IMR-90 (cell line): ENCODE measurements around the gene MYOZ3. TPM values are rescaled to one million over a fixed set of nuclear protein-coding genes. Genes with fewer than 3 reads are reported as not detected.

Experiments used
- ATAC-seq: fragments of 200-7000 bp; cut with Tn5 transposase; 2 replicates; pipeline ENCODE4 v1.9.1; 2020; ENCODE audit warnings: low read depth, mild to moderate bottlenecking, moderate library complexity
- BruUV-seq: library from RNA; stranded (reverse); fragments of 400-500 nt; replicated peaks from 2 replicates; lab custom pipeline; 2021; lab: Mats Ljungman, UMichigan
- CTCF ChIA-PET: fragments of 300-600 bp; formaldehyde crosslinking; extraction: SDS; loops from one replicate; lab custom pipeline; 2021; ENCODE audit warnings: antibody characterized with exemption; lab: Yijun Ruan, JAX
- POLR2A ChIA-PET: fragments of 300-600 bp; sonication (Branson Sonifier 250); formaldehyde crosslinking; loops from one replicate; lab custom pipeline; 2022; ENCODE audit warnings: antibody characterized with exemption; ENCODE audit not compliant: unreplicated experiment; lab: Charles Lee
- DNase-seq: peaks from one replicate; pipeline ENCODE4 v3.0.0; 2013
- H2AFZ ChIP-seq: replicated peaks from 2 replicates; pipeline ENCODE3; 2013; ENCODE audit warnings: low read length, mild to moderate bottlenecking; ENCODE audit not compliant: poor library complexity
- H2AK5ac ChIP-seq: 2 replicates; pipeline ENCODE4 v1.6.1; 2013; ENCODE audit warnings: low read depth, low read length, inconsistent platforms
- H2AK9ac ChIP-seq: replicated peaks from 2 replicates; pipeline ENCODE3; 2013; ENCODE audit warnings: mild to moderate bottlenecking, low read depth, low read length, moderate library complexity; ENCODE audit not compliant: poor library complexity
- H2BK120ac ChIP-seq: 2 replicates; pipeline ENCODE4 v1.6.1; 2013; ENCODE audit warnings: low read depth, low read length, inconsistent platforms
- H2BK15ac ChIP-seq: 3 replicates; pipeline ENCODE4 v1.6.1; 2013; ENCODE audit warnings: low read depth, low read length, inconsistent platforms
- H2BK20ac ChIP-seq: 2 replicates; pipeline ENCODE4 v1.6.1; 2013; ENCODE audit warnings: low read depth, mild to moderate bottlenecking, inconsistent platforms, low read length, moderate library complexity
- H2BK5ac ChIP-seq: 2 replicates; pipeline ENCODE4 v1.6.1; 2013; ENCODE audit warnings: mild to moderate bottlenecking, low read depth, low read length, inconsistent platforms; ENCODE audit not compliant: poor library complexity, severe bottlenecking
- H3K14ac ChIP-seq: replicated peaks from 2 replicates; pipeline ENCODE4 v1.6.1; 2013; ENCODE audit warnings: low read depth, low read length, inconsistent platforms
- H3K18ac ChIP-seq: 2 replicates; pipeline ENCODE4 v1.6.1; 2013; ENCODE audit warnings: low read depth, low read length, control low read depth
- H3K23ac ChIP-seq: 2 replicates; pipeline ENCODE4 v1.6.1; 2013; ENCODE audit warnings: low read depth, low read length, inconsistent platforms
- H3K27ac ChIP-seq: 2 replicates; pipeline ENCODE4 v1.5.1; 2013; ENCODE audit warnings: mild to moderate bottlenecking, control low read depth, low read length; ENCODE audit not compliant: insufficient read depth
- H3K27me3 ChIP-seq: 2 replicates; pipeline ENCODE4 v1.6.1; 2013; ENCODE audit warnings: low read length; ENCODE audit not compliant: control insufficient read depth, insufficient read depth
- H3K36me3 ChIP-seq: 2 replicates; pipeline ENCODE4 v1.6.1; 2013; ENCODE audit warnings: low read length, mixed read lengths; ENCODE audit not compliant: control insufficient read depth, insufficient read depth
- H3K4ac ChIP-seq: 2 replicates; pipeline ENCODE4 v1.6.1; 2013; ENCODE audit warnings: low read depth, low read length, inconsistent platforms
- H3K4me1 ChIP-seq: 2 replicates; pipeline ENCODE4 v1.6.1; 2013; ENCODE audit warnings: low read length, mixed read lengths; ENCODE audit not compliant: control insufficient read depth, insufficient read depth
- H3K4me2 ChIP-seq: 2 replicates; pipeline ENCODE4 v1.6.1; 2013; ENCODE audit warnings: low read depth, mild to moderate bottlenecking, control low read depth, low read length, moderate library complexity
- H3K4me3 ChIP-seq: 2 replicates; pipeline ENCODE4 v1.5.1; 2013; ENCODE audit warnings: low read depth, mild to moderate bottlenecking, control low read depth, low read length, moderate library complexity; ENCODE audit not compliant: insufficient read depth
- H3K56ac ChIP-seq: 2 replicates; pipeline ENCODE4 v1.6.1; 2013; ENCODE audit warnings: low read length, inconsistent platforms; ENCODE audit not compliant: insufficient read depth; ENCODE audit errors: extremely low read depth
- H3K79me1 ChIP-seq, 2 experiments: 2 replicates each; pipeline ENCODE4 v1.6.1; 2013; ENCODE audit warnings: low read length in 2 of 2, inconsistent platforms in 1 of 2, low read depth in 1 of 2
- H3K9ac ChIP-seq: 2 replicates; pipeline ENCODE4 v1.6.1; 2013; ENCODE audit warnings: low read depth, low read length, control low read depth
- H3K9me1 ChIP-seq: 2 replicates; pipeline ENCODE4 v1.6.1; 2013; ENCODE audit warnings: low read length, inconsistent platforms; ENCODE audit not compliant: insufficient read depth
- H3K9me3 ChIP-seq: 2 replicates; pipeline ENCODE4 v1.6.1; 2013; ENCODE audit warnings: low read length; ENCODE audit not compliant: control insufficient read depth, insufficient read depth
- H4K20me1 ChIP-seq: 2 replicates; pipeline ENCODE4 v1.6.1; 2013; ENCODE audit warnings: low read length, inconsistent platforms; ENCODE audit not compliant: insufficient read depth
- H4K5ac ChIP-seq: 2 replicates; pipeline ENCODE4 v1.6.1; 2013; ENCODE audit warnings: mild to moderate bottlenecking, low read depth, low read length, control low read depth
- H4K8ac ChIP-seq, 2 experiments: 2 replicates each; pipeline ENCODE4 v1.6.1; 2013; ENCODE audit warnings: low read depth in 2 of 2, low read length in 2 of 2, control low read depth in 1 of 2, inconsistent platforms in 1 of 2
- H4K91ac ChIP-seq: 2 replicates; pipeline ENCODE4 v1.6.1; 2013; ENCODE audit warnings: low read depth, low read length, inconsistent platforms; ENCODE audit not compliant: insufficient read depth
- BHLHE40 ChIP-seq: fragments of 150-350 bp; IDR thresholded peaks from 2 replicates; pipeline ENCODE4 v1.6.1; 2016; ENCODE audit warnings: mild to moderate bottlenecking, low read depth, low read length
- CEBPB ChIP-seq: IDR thresholded peaks from 2 replicates; pipeline ENCODE4 v1.6.1; 2012; ENCODE audit warnings: low read depth, low read length, improper control_type of control experiment
- CHD1 ChIP-seq: IDR thresholded peaks from 2 replicates; pipeline ENCODE4 v1.6.1; 2012; ENCODE audit warnings: low read depth, low read length, improper control_type of control experiment
- FOS ChIP-seq: fragments of 150-350 bp; IDR thresholded peaks from 2 replicates; pipeline ENCODE4 v1.6.1; 2016; ENCODE audit warnings: low read depth, low read length
- MAFK ChIP-seq: IDR thresholded peaks from 2 replicates; pipeline ENCODE4 v1.6.1; 2012; ENCODE audit warnings: low read depth, low read length, improper control_type of control experiment
- POLR2A ChIP-seq: IDR thresholded peaks from 2 replicates; pipeline ENCODE4 v1.6.1; 2012; ENCODE audit warnings: mild to moderate bottlenecking, low read depth, low read length
- RAD21 ChIP-seq: IDR thresholded peaks from 2 replicates; pipeline ENCODE4 v1.6.1; 2012; ENCODE audit warnings: low read length, improper control_type of control experiment
- RCOR1 ChIP-seq: IDR thresholded peaks from 2 replicates; pipeline ENCODE4 v1.6.1; 2012; ENCODE audit warnings: mild to moderate bottlenecking, low read length, improper control_type of control experiment; ENCODE audit not compliant: insufficient replicate concordance
- RFX5 ChIP-seq: IDR thresholded peaks from 2 replicates; pipeline ENCODE4 v1.8.0; 2012; ENCODE audit warnings: low read depth, mild to moderate bottlenecking, low read length, moderate library complexity
- SMC3 ChIP-seq: fragments of 150-350 bp; IDR thresholded peaks from 2 replicates; pipeline ENCODE4 v1.6.1; 2016; ENCODE audit warnings: low read depth, mild to moderate bottlenecking, antibody characterized with exemption, low read length, moderate library complexity
- WGBS, 2 experiments: methylation state at CpG; one replicate each; pipeline versions ENCODE4 v1.1.5 to v1.1.7; 2013; ENCODE audit warnings: missing lambda C conversion rate in 2 of 2; ENCODE audit not compliant: insufficient read length in 1 of 2; ENCODE audit errors: extremely low coverage in 2 of 2; 5-methylcytosine and 5-hydroxymethylcytosine counted together
- dilution Hi-C: fragments of 300-500 bp; cut with HindIII; formaldehyde crosslinking; loops from one replicate; pipeline ENCODE4 v1.14.3; 2018; ENCODE audit warnings: low sequenced_read_pairs; ENCODE audit not compliant: unreplicated experiment
- in situ Hi-C: fragments of 300-500 bp; cut with MboI; formaldehyde crosslinking; loops from 3 replicates; pipeline ENCODE4 v1.14.3; 2019; ENCODE audit warnings: low sequenced_read_pairs, inconsistent platforms, mixed read lengths
- intact Hi-C: fragments of 100-400 bp; cut with micrococcal nuclease; formaldehyde crosslinking; loops from 2 replicates; pipeline ENCODE4 v1.10.0; 2022
- polyA plus RNA-seq, 3 experiments: library from polyadenylated mRNA; depleted of rRNA; stranded (reverse); fragments of >200 nt; gene quantifications; 2 replicates each; pipeline ENCODE4 v1.2.3, GENCODE V29; 2012; ENCODE audit warnings: low replicate concordance in 1 of 3
- total RNA-seq: library from RNA; depleted of rRNA; stranded (reverse); fragments of >200 nt; gene quantifications from 2 replicates; pipeline ENCODE4 v1.2.3, GENCODE V29; 2012
- TF ChIP-seq, protein P1 (sequence below): fragments of 150-350 bp; IDR thresholded peaks from 2 replicates; pipeline ENCODE4 v1.6.1; 2016; ENCODE audit warnings: low read depth, mild to moderate bottlenecking, low read length, moderate library complexity, borderline replicate concordance
- TF ChIP-seq, protein P2 (sequence below): conservative IDR thresholded peaks from 2 replicates; pipeline ENCODE4 v1.5.1; 2012; ENCODE audit warnings: mild to moderate bottlenecking, low read depth, low read length, improper control_type of control experiment
- TF ChIP-seq, protein P3 (sequence below): fragments of 150-350 bp; IDR thresholded peaks from 2 replicates; pipeline ENCODE4 v1.6.1; 2017; ENCODE audit warnings: mild to moderate bottlenecking, antibody characterized with exemption, low read length, low read depth

Gene MYOZ3
- total and polyA plus RNA-seq, 2 of the 4 experiments (the other 2 are of a cell fraction), result under 0.01 to 0.24 TPM

DNA sequence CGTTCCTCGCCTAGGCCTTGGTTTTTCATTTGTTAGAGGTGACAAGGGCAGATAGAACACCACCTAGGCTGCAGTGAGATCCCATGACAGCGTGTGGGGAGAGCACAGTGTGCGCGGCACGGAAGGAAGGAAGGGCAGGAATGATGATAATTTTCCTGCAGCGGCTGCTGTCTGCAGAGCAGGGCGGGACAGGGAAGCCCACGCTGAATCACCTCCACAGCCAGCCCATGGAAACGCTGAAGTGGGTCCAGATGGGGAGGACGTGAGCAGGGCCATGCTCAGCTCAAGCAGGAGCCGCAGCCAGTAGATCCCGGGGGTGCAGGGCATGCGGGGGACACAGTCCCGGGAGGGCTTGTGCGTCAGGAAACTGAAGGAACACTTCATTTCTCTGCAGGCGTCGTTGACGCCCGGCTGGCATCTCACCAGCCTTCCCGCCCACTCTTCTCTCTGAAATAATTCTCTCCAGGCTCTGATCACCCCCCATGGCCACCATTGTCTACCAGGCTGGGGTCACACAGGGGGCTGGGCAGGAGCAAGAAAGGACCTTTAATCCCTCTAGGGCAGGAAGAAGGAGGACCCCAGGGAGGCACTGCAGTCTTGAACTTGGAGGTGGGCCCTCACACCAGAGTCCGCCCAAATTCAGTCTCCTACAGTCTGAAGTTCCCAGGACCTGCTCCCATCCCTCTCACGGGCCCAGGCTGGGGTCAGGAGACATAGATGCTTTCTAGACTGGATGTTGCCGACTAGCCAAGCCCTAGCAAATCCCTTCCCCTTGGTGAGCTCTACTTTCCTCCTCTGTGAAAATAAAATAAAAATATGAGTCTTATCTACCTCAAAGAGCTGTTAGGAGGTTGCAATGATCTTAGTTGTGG lies 41.5 kb upstream of the MYOZ3 start:
- DNase-seq (peak; percentile 87), ATAC-seq (peak; percentile 54)
- Histone ChIP-seq H3K9me3 (no peaks in the 10 kb centered on the region), H3K18ac (peak overlapping the region; percentile 82), H2BK120ac (peak overlapping the region; percentile 76; the same call in 1 of the 2 replicates), H3K79me1 (peaks cover 0 to 4% of the 10 kb centered on the region in 2 experiments; a peak in 1 of 4 replicates), H3K23ac (peak overlapping the region; percentile 77), H4K91ac (peak overlapping the region; percentile 71; the same call in 1 of the 2 replicates), H3K4me2 (peak overlapping the region; percentile 39), H2BK20ac (peak overlapping the region; percentile 67), H2AK5ac (peak overlapping the region; percentile 59), H2AFZ (peak overlapping the region; percentile 82), H3K4ac (peak overlapping the region; percentile 80), H2AK9ac (no peak overlapping the region), H4K20me1 (no peaks in the 10 kb centered on the region), H3K4me1 (peaks cover 53% of the 10 kb centered on the region), H3K27me3 (no peaks in the 10 kb centered on the region), H4K8ac (peak overlapping the region; percentile 55 to 71), H2BK15ac (peak overlapping the region; percentile 31; the same call in 1 of the 3 replicates), H3K27ac (peak overlapping the region; percentile 83), H3K9ac (peak overlapping the region; percentile 46), H3K36me3 (no peaks in the 10 kb centered on the region), H3K9me1 (peaks cover 15% of the 10 kb centered on the region), H3K4me3 (no peak overlapping the region), H3K14ac (peak overlapping the region; percentile 69), H3K56ac (no peak overlapping the region), H4K5ac (peak overlapping the region; percentile 66), H2BK5ac (peak overlapping the region; percentile 84)
- dilution Hi-C loops, result no loop called here
- no TSS peak for BruUV-seq
- intact Hi-C loops, result no loop called here
- ChIA-PET CTCF (interaction anchor here (1.5 kb wide), 1 partner anchor 40 kb away, joined by 4 read pairs; no protein-coding TSS in a partner anchor), POLR2A (no interaction called here)
- in situ Hi-C loops, result no loop called here
- WGBS, 2 experiments, result 4% methylated on average over 9 of the region's 24 CpGs; no CpG with 5 or more reads in 1 of the 2 experiments
- no peak for TF ChIP-seq CHD1
- no peak for TF ChIP-seq RFX5
- TF ChIP-seq RCOR1, result no peak
- TF ChIP-seq, protein P1, sequence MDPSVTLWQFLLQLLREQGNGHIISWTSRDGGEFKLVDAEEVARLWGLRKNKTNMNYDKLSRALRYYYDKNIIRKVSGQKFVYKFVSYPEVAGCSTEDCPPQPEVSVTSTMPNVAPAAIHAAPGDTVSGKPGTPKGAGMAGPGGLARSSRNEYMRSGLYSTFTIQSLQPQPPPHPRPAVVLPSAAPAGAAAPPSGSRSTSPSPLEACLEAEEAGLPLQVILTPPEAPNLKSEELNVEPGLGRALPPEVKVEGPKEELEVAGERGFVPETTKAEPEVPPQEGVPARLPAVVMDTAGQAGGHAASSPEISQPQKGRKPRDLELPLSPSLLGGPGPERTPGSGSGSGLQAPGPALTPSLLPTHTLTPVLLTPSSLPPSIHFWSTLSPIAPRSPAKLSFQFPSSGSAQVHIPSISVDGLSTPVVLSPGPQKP, result no peak
- no peak for TF ChIP-seq SMC3
- no peak for TF ChIP-seq CEBPB
- no peak for TF ChIP-seq MAFK
- TF ChIP-seq POLR2A, result peak; percentile 24; the same call in 1 of the 2 replicates
- TF ChIP-seq, protein P2, sequence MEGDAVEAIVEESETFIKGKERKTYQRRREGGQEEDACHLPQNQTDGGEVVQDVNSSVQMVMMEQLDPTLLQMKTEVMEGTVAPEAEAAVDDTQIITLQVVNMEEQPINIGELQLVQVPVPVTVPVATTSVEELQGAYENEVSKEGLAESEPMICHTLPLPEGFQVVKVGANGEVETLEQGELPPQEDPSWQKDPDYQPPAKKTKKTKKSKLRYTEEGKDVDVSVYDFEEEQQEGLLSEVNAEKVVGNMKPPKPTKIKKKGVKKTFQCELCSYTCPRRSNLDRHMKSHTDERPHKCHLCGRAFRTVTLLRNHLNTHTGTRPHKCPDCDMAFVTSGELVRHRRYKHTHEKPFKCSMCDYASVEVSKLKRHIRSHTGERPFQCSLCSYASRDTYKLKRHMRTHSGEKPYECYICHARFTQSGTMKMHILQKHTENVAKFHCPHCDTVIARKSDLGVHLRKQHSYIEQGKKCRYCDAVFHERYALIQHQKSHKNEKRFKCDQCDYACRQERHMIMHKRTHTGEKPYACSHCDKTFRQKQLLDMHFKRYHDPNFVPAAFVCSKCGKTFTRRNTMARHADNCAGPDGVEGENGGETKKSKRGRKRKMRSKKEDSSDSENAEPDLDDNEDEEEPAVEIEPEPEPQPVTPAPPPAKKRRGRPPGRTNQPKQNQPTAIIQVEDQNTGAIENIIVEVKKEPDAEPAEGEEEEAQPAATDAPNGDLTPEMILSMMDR, result no peak
- TF ChIP-seq BHLHE40, result peak; percentile 2; the same call in 1 of the 2 replicates
- TF ChIP-seq RAD21, result no peak
- TF ChIP-seq, protein P3, sequence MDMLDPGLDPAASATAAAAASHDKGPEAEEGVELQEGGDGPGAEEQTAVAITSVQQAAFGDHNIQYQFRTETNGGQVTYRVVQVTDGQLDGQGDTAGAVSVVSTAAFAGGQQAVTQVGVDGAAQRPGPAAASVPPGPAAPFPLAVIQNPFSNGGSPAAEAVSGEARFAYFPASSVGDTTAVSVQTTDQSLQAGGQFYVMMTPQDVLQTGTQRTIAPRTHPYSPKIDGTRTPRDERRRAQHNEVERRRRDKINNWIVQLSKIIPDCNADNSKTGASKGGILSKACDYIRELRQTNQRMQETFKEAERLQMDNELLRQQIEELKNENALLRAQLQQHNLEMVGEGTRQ, result no peak
- peak; percentile 36; the same call in 1 of the 2 replicates for TF ChIP-seq FOS
